Right ventricle myocardium superior (tissue), 1 donor: ENCODE data around the gene FRS3. TPM values are rescaled to one million over a fixed set of nuclear protein-coding genes. Genes with fewer than 3 reads are reported as not detected.

Experiments used
- ATAC-seq: fragments of 200-7000 bp; cut with Tn5 transposase; one replicate; pipeline ENCODE4 v1.9.1; 2020; ENCODE audit warnings: mild to moderate bottlenecking; ENCODE audit not compliant: poor library complexity
- DNase-seq: peaks from one replicate; pipeline ENCODE4 v3.0.0-alpha.2; 2020
- intact Hi-C: fragments of 100-400 bp; cut with DNase I; formaldehyde crosslinking; loops from one replicate; pipeline ENCODE4 v1.11.2; 2022
- total RNA-seq: library from RNA; stranded (reverse); fragmentation: NEBNext Ultra II Directional; extraction: Animal tissue kit (Norgen Biotek cat#: 25700); gene quantifications from one replicate; pipeline ENCODE4 v1.2.1, GENCODE V29; 2021
- donor health status: DM: no; HTN: yes; CAD: no; lungs with severe emphysema.

FRS3 gene
- total RNA-seq, 1 donor from 2014 or later, result 4.8 TPM

GRCh38 chr6:41734666-41735426, 44.9 kb downstream of the FRS3 start:
- ATAC-seq (peak; percentile 84), DNase-seq (peak; percentile 91)
- intact Hi-C loops, result loop anchor here (2.0 kb wide), 1 partner anchor 30 kb away; no protein-coding TSS in a partner anchor

- peak; percentile 88 for DNase-seq
- peak; percentile 81 for ATAC-seq
- intact Hi-C loops, result loop anchor here (2.0 kb wide), 1 partner anchor 29 kb away; no protein-coding TSS in a partner anchor
Observed at GRCh38 chr6:41733707-41734665, 45.7 kb downstream of the FRS3 start.

GRCh38 chr6:41733360-41733706, 46.4 kb downstream of the FRS3 start:
- DNase-seq (no peak), ATAC-seq (no peak)
- intact Hi-C loops, result no loop called here

GRCh38 chr6:41732591-41733359, 46.9 kb downstream of the FRS3 start:
- DNase-seq (peak; percentile 37), ATAC-seq (no peak)
- intact Hi-C loops, result no loop called here

- ATAC-seq (no peak), DNase-seq (no peak)
- intact Hi-C loops, result no loop called here
Observed at GRCh38 chr6:41732149-41732548, 47.6 kb downstream of the FRS3 start.

GRCh38 chr6:41731561-41732086, 48.1 kb downstream of the FRS3 start:
- intact Hi-C loops, result no loop called here
- ATAC-seq (no peak), DNase-seq (peak; percentile 35)

GRCh38 chr6:41730531-41731436, 48.9 kb downstream of the FRS3 start:
- intact Hi-C loops, result no loop called here
- ATAC-seq (no peak), DNase-seq (peak; percentile 24)

- DNase-seq, result peak; percentile 40
- intact Hi-C loops, result no loop called here
Observed at GRCh38 chr6:41729624-41730023, 50.1 kb downstream of the FRS3 start.

GRCh38 chr6:41728954-41729353, 50.7 kb downstream of the FRS3 start:
- ATAC-seq, result no peak
- intact Hi-C loops, result no loop called here
- peak; percentile 35 for DNase-seq

More at GRCh38 chr6:41729624-41730023, 50.1 kb downstream of the FRS3 start:
- ATAC-seq, result no peak

GRCh38 chr6:41728073-41728936, 51.4 kb downstream of the FRS3 start:
- intact Hi-C loops, result no loop called here
- peak; percentile 48 for ATAC-seq
- peak; percentile 48 for DNase-seq

GRCh38 chr6:41727705-41728072, 52.0 kb downstream of the FRS3 start:
- no peak for ATAC-seq
- intact Hi-C loops, result no loop called here

GRCh38 chr6:41726876-41727275, 52.8 kb downstream of the FRS3 start:
- intact Hi-C loops, result no loop called here
- DNase-seq (peak; percentile 43), ATAC-seq (no peak)

More at GRCh38 chr6:41727705-41728072, 52.0 kb downstream of the FRS3 start:
- DNase-seq, result peak; percentile 15

- ATAC-seq (no peak), DNase-seq (no peak)
- intact Hi-C loops, result no loop called here
Observed at GRCh38 chr6:41724586-41725501, 54.9 kb downstream of the FRS3 start.

GRCh38 chr6:41724228-41724580, 55.5 kb downstream of the FRS3 start:
- no peak for DNase-seq
- intact Hi-C loops, result no loop called here
- no peak for ATAC-seq

GRCh38 chr6:41723530-41724227, 56.0 kb downstream of the FRS3 start:
- peak; percentile 81 for ATAC-seq
- intact Hi-C loops, result no loop called here
- DNase-seq, result peak; percentile 90
